Activated T-cell treated with anti-CD3 and anti-CD28 coated beads for 48 hours (primary cell): ENCODE data around the gene OR5AU1.

Source experiments
- DNase-seq: peaks from one replicate; pipeline ENCODE4 v3.0.0-alpha.2; 2020; ENCODE audit warnings: low read depth

OR5AU1 gene

GRCh38 chr14:21155963-21156362 is at the start of gene OR5AU1:
OR5AU1 (minus strand) TSS chr14:21156063; CDS start chr14:21155872, 191 bp downstream.
- DNase-seq: no peak

GRCh38 chr14:21205026-21205677 is 49.3 kb upstream of the OR5AU1 start:
- DNase-seq: no peak

GRCh38 chr14:21204167-21205025 is 48.5 kb upstream of the OR5AU1 start:
- no peak for DNase-seq

GRCh38 chr14:21203470-21204166 is 47.8 kb upstream of the OR5AU1 start:
- no peak for DNase-seq

- no peak for DNase-seq
Measured at GRCh38 chr14:21202463-21203358, 46.8 kb upstream of the OR5AU1 start.

- no peak for DNase-seq
Measured at GRCh38 chr14:21201732-21202462, 46.0 kb upstream of the OR5AU1 start.

- DNase-seq: no peak
Measured at GRCh38 chr14:21200752-21201461, 45.0 kb upstream of the OR5AU1 start.

GRCh38 chr14:21199611-21200560 is 44.0 kb upstream of the OR5AU1 start:
- no peak for DNase-seq

- DNase-seq: no peak
Measured at GRCh38 chr14:21197418-21198205, 41.7 kb upstream of the OR5AU1 start.

GRCh38 chr14:21194597-21194996 is 38.7 kb upstream of the OR5AU1 start:
- DNase-seq: no peak

- DNase-seq: no peak
Measured at GRCh38 chr14:21192875-21193535, 37.1 kb upstream of the OR5AU1 start.

GRCh38 chr14:21192447-21192822 is 36.6 kb upstream of the OR5AU1 start:
- no peak for DNase-seq

GRCh38 chr14:21191809-21192446 is 36.1 kb upstream of the OR5AU1 start:
- DNase-seq: peak; percentile 63

- DNase-seq: no peak
Measured at GRCh38 chr14:21191261-21191808, 35.5 kb upstream of the OR5AU1 start.

GRCh38 chr14:21185491-21185890 is 29.6 kb upstream of the OR5AU1 start:
- DNase-seq: no peak

GRCh38 chr14:21184254-21184653 is 28.4 kb upstream of the OR5AU1 start:
- DNase-seq: no peak

- DNase-seq: no peak
Measured at GRCh38 chr14:21182166-21182565, 26.3 kb upstream of the OR5AU1 start.
